GM08714 (cell line): ENCODE measurements around the gene IL1R2.

ENCODE experiments used
- H3K4me3 ChIP-seq: fragments of 200-500 bp; sonication (Bioruptor generic); 2 replicates; pipeline ENCODE4 v1.5.1; 2014; ENCODE audit warnings: mild to moderate bottlenecking, low read length, inconsistent platforms
- ZNF274 ChIP-seq: IDR thresholded peaks from 2 replicates; pipeline ENCODE4 v1.6.1; 2012; ENCODE audit warnings: mild to moderate bottlenecking, low read depth, low read length

IL1R2 gene

DNA sequence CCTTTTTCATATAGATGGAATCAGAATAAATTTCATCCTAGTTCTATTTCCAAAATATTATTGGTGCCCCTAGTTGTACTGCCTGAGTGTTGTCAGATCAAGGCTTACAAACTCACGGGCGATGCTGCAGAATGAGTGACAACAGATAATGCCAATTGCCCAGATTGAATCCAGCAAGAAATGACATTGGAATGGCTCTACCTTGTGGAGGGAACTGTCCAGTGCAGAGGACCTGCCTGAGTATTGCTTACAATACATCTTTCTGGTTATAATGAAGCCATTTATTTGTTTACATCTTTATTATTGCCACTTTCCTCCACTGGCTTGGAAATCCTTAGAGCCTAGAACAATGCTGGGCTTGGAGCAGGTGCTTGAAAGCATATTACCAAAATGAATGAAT lies 7.8 kb upstream of the IL1R2 start:
- TF ChIP-seq ZNF274, result no peak

GRCh38 chr2:101984656-101985055 lies 7.1 kb upstream of the IL1R2 start:
- TF ChIP-seq ZNF274, result no peak

More for the DNA sequence above, 7.8 kb upstream of the IL1R2 start:
- no peak overlapping the region for H3K4me3 ChIP-seq

GRCh38 chr2:101985101-101985792 lies 6.5 kb upstream of the IL1R2 start:
- H3K4me3 ChIP-seq, result no peak overlapping the region
- no peak for TF ChIP-seq ZNF274

More at GRCh38 chr2:101984656-101985055, 7.1 kb upstream of the IL1R2 start:
- H3K4me3 ChIP-seq, result no peak overlapping the region

- no peak overlapping the region for H3K4me3 ChIP-seq
- TF ChIP-seq ZNF274, result no peak
These were observed 6.0 kb upstream of the IL1R2 start for GRCh38 chr2:101985793-101986164.

DNA sequence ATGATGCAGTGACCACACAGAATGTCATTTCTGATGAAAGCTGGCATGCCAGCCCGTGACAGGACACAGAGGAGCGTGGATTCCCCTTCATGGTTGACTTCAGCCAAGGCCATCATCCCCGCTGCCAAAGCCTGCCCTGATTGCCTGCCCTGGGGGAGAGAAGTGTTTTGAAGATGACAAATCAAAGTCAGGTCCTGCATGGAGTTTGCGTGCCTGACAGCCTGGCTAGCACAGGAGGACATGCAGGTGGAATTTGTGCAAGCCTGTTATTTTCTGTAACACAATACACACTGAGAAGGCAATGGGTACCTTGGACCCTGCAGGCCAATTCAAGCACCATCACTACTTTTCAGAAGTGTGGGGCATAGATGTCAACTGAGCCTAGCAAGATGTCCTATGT lies 5.4 kb upstream of the IL1R2 start:
- no peak overlapping the region for H3K4me3 ChIP-seq
- TF ChIP-seq ZNF274, result no peak

GRCh38 chr2:101986804-101987740 lies 4.7 kb upstream of the IL1R2 start:
- TF ChIP-seq ZNF274, result no peak
- H3K4me3 ChIP-seq, result no peak overlapping the region

- TF ChIP-seq ZNF274, result no peak
- no peak overlapping the region for H3K4me3 ChIP-seq
These were observed 3.9 kb upstream of the IL1R2 start for GRCh38 chr2:101987832-101988231.

GRCh38 chr2:101988541-101988940 lies 3.2 kb upstream of the IL1R2 start:
- TF ChIP-seq ZNF274, result no peak

DNA sequence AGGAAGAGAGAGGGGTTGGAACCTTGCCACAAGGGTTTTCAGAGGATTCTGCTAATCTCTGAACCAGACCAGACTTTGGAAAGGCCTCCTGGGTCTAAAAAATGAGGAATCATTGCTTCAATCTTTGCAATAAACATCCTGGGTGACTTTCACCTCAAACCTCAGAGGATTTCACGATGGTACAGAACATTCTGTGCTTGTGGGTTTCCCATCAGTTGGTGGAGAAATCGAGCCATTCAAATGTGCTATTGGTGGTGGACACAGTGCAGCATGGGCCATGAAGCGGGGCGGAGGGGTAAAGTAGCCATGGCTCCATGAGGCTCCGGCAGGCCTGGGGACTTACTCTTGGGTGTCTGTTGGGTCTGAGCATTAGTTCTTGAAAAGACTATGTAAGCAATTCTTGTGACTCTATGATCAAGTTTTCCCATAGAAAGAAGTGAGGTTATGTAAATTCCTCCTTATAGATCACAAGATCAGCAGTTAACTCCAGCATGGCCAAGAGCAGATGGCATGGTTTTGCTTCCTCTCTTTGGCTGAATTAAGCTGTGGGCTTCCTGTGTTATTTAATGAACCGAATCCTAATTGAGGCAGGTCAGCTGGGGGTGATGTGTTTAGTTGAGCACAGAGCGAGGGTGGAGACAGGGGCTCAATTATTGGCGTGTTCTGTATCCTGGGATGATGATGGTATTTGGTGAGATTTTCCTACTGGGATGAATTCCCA lies 1.9 kb upstream of the IL1R2 start:
- H3K4me3 ChIP-seq, result no peak overlapping the region
- no peak for TF ChIP-seq ZNF274

More at GRCh38 chr2:101988541-101988940, 3.2 kb upstream of the IL1R2 start:
- no peak overlapping the region for H3K4me3 ChIP-seq

GRCh38 chr2:101993772-101994171 lies 2.0 kb downstream of the IL1R2 start:
- H3K4me3 ChIP-seq, result no peak overlapping the region
- no peak for TF ChIP-seq ZNF274

GRCh38 chr2:101995019-101995418 lies 3.3 kb downstream of the IL1R2 start:
- no peak overlapping the region for H3K4me3 ChIP-seq
- TF ChIP-seq ZNF274, result no peak

DNA sequence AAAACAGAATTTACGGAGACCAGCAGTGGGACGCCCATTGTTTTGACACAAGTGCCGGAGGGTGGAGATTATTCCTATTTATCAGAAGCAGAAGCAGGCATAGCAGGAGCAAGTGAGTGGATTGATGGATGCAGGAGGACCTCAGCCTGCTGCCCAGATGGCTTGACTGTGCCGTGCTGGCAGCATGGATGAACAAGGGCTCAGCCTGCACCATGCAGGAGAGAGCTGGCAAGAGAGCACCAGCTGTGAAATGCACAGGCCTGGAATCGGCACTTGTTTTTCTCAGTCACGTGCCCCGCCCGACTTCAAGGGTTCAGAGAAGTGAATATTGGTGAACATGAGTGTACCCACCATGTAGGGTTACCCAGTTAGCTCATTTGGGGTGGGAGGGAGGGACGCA lies 4.0 kb downstream of the IL1R2 start:
- TF ChIP-seq ZNF274, result no peak

DNA sequence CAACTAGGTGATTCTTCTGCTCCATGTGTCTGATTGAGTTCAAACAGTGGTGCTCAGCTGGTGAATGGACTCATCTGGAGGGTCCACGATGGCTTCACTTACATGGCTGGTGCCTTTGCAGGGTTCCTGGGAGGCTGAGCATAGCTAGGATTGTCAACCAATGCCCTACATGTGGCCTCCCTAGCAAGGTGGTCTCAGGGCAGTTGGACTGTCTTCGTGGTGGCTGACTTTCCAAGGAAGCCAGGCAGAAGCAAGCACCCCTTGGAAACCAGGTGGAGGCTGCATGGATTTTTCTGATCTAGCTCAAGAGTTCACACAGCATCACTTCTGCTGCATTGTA lies 6.8 kb downstream of the IL1R2 start:
- no peak for TF ChIP-seq ZNF274
- no peak overlapping the region for H3K4me3 ChIP-seq

More for the DNA sequence above, 4.0 kb downstream of the IL1R2 start:
- no peak overlapping the region for H3K4me3 ChIP-seq
